ENCODE results near the gene UCMA.
"Not testable (repeated sequence)": the region's sequence is repeated elsewhere in the genome, so short reads cannot be mapped to it uniquely, and the experiment has no call there.

The UCMA gene

GRCh38 chr10:13234736-13235135, 562 bp upstream of the UCMA start:
- in situ Hi-C loops (cut with MboI; ENCODE audit: low sequenced_read_pairs), result not testable (repeated sequence)

- in situ Hi-C loops (cut with MboI; ENCODE audit: low sequenced_read_pairs), result no loop called here
These were observed 816 bp downstream of the UCMA start for GRCh38 chr10:13233358-13233757.

- in situ Hi-C loops (cut with MboI; ENCODE audit: low sequenced_read_pairs), result no loop called here
These were observed 2.4 kb downstream of the UCMA start for GRCh38 chr10:13231808-13232207.

- in situ Hi-C loops (cut with MboI; ENCODE audit: low sequenced_read_pairs), result no loop called here
These were observed 3.0 kb downstream of the UCMA start for GRCh38 chr10:13231190-13231589.

- in situ Hi-C loops (cut with MboI; ENCODE audit: low sequenced_read_pairs), result no loop called here
These were observed 7.1 kb downstream of the UCMA start for GRCh38 chr10:13227031-13227430.

- in situ Hi-C loops (cut with MboI; ENCODE audit: low sequenced_read_pairs), result no loop called here
These were observed 8.6 kb downstream of the UCMA start for GRCh38 chr10:13225601-13226000.

- in situ Hi-C loops (cut with MboI; ENCODE audit: low sequenced_read_pairs), result no loop called here
These were observed 9.8 kb downstream of the UCMA start for GRCh38 chr10:13224210-13224995.

GRCh38 chr10:13223241-13223640, 10.9 kb downstream of the UCMA start:
- in situ Hi-C loops (cut with MboI; ENCODE audit: low sequenced_read_pairs), result no loop called here

- in situ Hi-C loops (cut with MboI; ENCODE audit: low sequenced_read_pairs), result no loop called here
These were observed 11.6 kb downstream of the UCMA start for GRCh38 chr10:13222566-13222965.

GRCh38 chr10:13222151-13222550, 12.0 kb downstream of the UCMA start:
- in situ Hi-C loops (cut with MboI; ENCODE audit: low sequenced_read_pairs), result no loop called here

GRCh38 chr10:13221572-13221971, 12.6 kb downstream of the UCMA start:
- in situ Hi-C loops (cut with MboI; ENCODE audit: low sequenced_read_pairs), result no loop called here

GRCh38 chr10:13219685-13220670, 14.2 kb downstream of the UCMA start:
- in situ Hi-C loops (cut with MboI; ENCODE audit: low sequenced_read_pairs), result no loop called here

- in situ Hi-C loops (cut with MboI; ENCODE audit: low sequenced_read_pairs), result no loop called here
These were observed 15.3 kb downstream of the UCMA start for GRCh38 chr10:13218878-13219277.

- in situ Hi-C loops (cut with MboI; ENCODE audit: low sequenced_read_pairs), result no loop called here
These were observed 21.0 kb downstream of the UCMA start for GRCh38 chr10:13213163-13213562.

GRCh38 chr10:13206546-13207443, 27.4 kb downstream of the UCMA start:
- in situ Hi-C loops (cut with MboI; ENCODE audit: low sequenced_read_pairs), result no loop called here

- in situ Hi-C loops (cut with MboI; ENCODE audit: low sequenced_read_pairs), result no loop called here
These were observed 28.1 kb downstream of the UCMA start for GRCh38 chr10:13206091-13206490.

- in situ Hi-C loops (cut with MboI; ENCODE audit: low sequenced_read_pairs), result no loop called here
These were observed 33.0 kb downstream of the UCMA start for GRCh38 chr10:13201132-13201531.

- in situ Hi-C loops (cut with MboI; ENCODE audit: low sequenced_read_pairs), result no loop called here
These were observed 39.2 kb downstream of the UCMA start for GRCh38 chr10:13195016-13195415.

GRCh38 chr10:13193637-13194036, 40.5 kb downstream of the UCMA start:
- in situ Hi-C loops (cut with MboI; ENCODE audit: low sequenced_read_pairs), result no loop called here

- in situ Hi-C loops (cut with MboI; ENCODE audit: low sequenced_read_pairs), result no loop called here
These were observed 42.8 kb downstream of the UCMA start for GRCh38 chr10:13191362-13191761.

- in situ Hi-C loops (cut with MboI; ENCODE audit: low sequenced_read_pairs), result no loop called here
These were observed 43.4 kb downstream of the UCMA start for GRCh38 chr10:13190816-13191215.

All from hTERT RPE-1 (cell line).